HG02642 (cell line): ENCODE results near the gene MS4A10.
"Not testable (repeated sequence)": the region's sequence is repeated elsewhere in the genome, so short reads cannot be mapped to it uniquely, and the experiment has no call there.

ENCODE experiments used
- ATAC-seq: cut with Tn5 transposase; IDR thresholded peaks from one replicate; pipeline ENCODE4 v1.9.1; 2021; ENCODE audit warnings: mild to moderate bottlenecking; ENCODE audit not compliant: unreplicated experiment, poor library complexity

Gene MS4A10

GRCh38 chr11:60785136-60785535, at the start of gene MS4A10:
Gene MS4A10 (plus strand): TSS chr11:60785333. CDS start chr11:60790336, 5,003 bp downstream.
- no peak for ATAC-seq

- ATAC-seq, result no peak
These were observed 46.0 kb upstream of the MS4A10 start for GRCh38 chr11:60739114-60739513.

GRCh38 chr11:60740573-60740972, 44.6 kb upstream of the MS4A10 start:
- no peak for ATAC-seq

GRCh38 chr11:60741421-60741820, 43.7 kb upstream of the MS4A10 start:
- no peak for ATAC-seq

GRCh38 chr11:60743058-60743457, 42.1 kb upstream of the MS4A10 start:
- no peak for ATAC-seq

GRCh38 chr11:60744114-60744513, 41.0 kb upstream of the MS4A10 start:
- ATAC-seq, result no peak

GRCh38 chr11:60747359-60747873, 37.7 kb upstream of the MS4A10 start:
- no peak for ATAC-seq

GRCh38 chr11:60748225-60748624, 36.9 kb upstream of the MS4A10 start:
- no peak for ATAC-seq

GRCh38 chr11:60748821-60749220, 36.3 kb upstream of the MS4A10 start:
- ATAC-seq, result no peak

- no peak for ATAC-seq
These were observed 34.2 kb upstream of the MS4A10 start for GRCh38 chr11:60750911-60751310.

GRCh38 chr11:60753309-60753708, 31.8 kb upstream of the MS4A10 start:
- ATAC-seq, result no peak

- no peak for ATAC-seq
These were observed 30.2 kb upstream of the MS4A10 start for GRCh38 chr11:60754887-60755286.

- no peak for ATAC-seq
These were observed 28.7 kb upstream of the MS4A10 start, which contains the start of gene MS4A15 for GRCh38 chr11:60756307-60757032. Gene MS4A15 (plus strand): TSS chr11:60756867. CDS start chr11:60763734, 6,867 bp downstream.

GRCh38 chr11:60757231-60757800, 27.8 kb upstream of the MS4A10 start:
- no peak for ATAC-seq

- ATAC-seq, result not testable (repeated sequence)
These were observed 26.5 kb upstream of the MS4A10 start for GRCh38 chr11:60758671-60759070.

GRCh38 chr11:60759438-60760225, 25.5 kb upstream of the MS4A10 start:
- not testable (repeated sequence) for ATAC-seq

GRCh38 chr11:60761436-60762190, 23.5 kb upstream of the MS4A10 start:
- ATAC-seq, result no peak

GRCh38 chr11:60762851-60763691, 22.1 kb upstream of the MS4A10 start:
- ATAC-seq, result peak; percentile 78

GRCh38 chr11:60763692-60764369, 21.3 kb upstream of the MS4A10 start:
- ATAC-seq, result no peak
